GM12873 (cell line): ENCODE data around the gene RIPOR1.
A peak's percentile ranks its signal among the peaks of the same experiment; 100 is the strongest.

Experiments
- TF ChIP-seq, protein P1 (sequence below): IDR thresholded peaks from 2 replicates; pipeline ENCODE4 v1.5.1; 2012; ENCODE audit warnings: low read depth, mild to moderate bottlenecking, moderate library complexity, low read length, control low read depth; ENCODE audit not compliant: insufficient read depth; ENCODE audit errors: missing control alignments

Gene RIPOR1

DNA sequence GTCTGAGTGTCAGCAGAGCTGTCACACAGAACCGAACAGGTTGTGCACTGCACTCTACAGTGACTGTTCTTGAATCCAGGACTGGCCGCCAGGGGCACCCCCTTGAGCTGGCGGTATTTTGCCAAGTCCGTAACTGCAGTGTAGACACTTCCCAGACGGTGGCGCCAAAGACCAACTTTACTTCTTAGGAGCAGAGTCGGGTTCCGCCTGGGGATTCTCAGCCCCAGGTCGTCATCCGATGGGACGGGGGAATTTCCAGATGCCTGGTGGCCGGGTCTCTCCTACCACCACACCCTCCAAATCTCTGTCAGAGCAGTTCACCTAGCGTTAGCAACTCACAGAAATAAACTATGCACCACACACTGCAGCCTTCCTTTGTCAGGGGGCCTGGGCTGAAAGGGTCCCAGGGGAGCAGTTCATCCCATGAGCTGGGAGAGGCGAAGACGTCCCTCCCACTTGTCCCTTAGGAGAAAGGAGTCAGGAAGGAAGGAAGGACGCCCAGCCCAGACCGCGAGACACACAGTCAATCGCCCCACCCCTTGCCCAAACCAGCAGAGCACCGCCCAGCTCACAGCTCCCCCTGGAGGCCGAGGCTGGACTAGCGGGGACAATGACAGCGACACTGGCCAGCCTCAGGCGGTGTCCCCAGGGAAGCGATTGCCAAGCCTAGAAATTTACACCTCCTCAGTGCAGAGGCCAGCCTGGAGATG lies 7.4 kb upstream of the RIPOR1 start:
- TF ChIP-seq, protein P1, sequence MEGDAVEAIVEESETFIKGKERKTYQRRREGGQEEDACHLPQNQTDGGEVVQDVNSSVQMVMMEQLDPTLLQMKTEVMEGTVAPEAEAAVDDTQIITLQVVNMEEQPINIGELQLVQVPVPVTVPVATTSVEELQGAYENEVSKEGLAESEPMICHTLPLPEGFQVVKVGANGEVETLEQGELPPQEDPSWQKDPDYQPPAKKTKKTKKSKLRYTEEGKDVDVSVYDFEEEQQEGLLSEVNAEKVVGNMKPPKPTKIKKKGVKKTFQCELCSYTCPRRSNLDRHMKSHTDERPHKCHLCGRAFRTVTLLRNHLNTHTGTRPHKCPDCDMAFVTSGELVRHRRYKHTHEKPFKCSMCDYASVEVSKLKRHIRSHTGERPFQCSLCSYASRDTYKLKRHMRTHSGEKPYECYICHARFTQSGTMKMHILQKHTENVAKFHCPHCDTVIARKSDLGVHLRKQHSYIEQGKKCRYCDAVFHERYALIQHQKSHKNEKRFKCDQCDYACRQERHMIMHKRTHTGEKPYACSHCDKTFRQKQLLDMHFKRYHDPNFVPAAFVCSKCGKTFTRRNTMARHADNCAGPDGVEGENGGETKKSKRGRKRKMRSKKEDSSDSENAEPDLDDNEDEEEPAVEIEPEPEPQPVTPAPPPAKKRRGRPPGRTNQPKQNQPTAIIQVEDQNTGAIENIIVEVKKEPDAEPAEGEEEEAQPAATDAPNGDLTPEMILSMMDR, result peak; percentile 97

DNA sequence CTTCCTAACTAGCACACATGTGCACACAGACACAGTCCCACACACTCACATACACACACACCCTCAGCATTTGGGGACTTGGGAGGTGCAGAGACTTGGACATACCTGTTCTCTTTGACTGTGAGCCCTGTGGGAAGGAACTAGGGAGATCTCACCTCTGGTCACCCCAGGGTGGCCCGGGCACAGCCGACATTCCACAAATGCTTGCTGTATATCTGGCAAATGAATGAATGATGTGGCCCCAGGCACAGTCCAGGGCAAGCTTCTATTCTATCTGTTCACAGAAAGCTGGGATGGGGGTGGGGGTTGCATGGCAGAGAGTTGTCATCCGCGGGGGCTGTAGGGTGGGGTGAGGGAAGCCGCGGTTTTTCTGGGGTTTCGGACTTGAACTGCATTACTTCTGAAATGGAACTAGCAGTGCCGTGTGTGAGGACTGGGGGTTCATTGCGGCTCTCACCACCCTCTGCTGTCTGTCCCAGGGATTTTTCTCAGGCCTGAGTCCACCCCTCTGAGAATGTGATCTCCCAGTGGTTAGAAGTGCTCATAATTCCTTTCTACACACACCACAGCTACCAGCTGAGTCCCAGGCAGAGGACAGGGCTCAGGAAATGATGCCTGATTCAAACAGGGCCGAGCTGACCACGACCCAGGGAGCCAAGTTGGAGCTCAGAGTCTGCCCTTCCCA lies 3.3 kb upstream of the RIPOR1 start:
- TF ChIP-seq, protein P1, result peak; percentile 45

DNA sequence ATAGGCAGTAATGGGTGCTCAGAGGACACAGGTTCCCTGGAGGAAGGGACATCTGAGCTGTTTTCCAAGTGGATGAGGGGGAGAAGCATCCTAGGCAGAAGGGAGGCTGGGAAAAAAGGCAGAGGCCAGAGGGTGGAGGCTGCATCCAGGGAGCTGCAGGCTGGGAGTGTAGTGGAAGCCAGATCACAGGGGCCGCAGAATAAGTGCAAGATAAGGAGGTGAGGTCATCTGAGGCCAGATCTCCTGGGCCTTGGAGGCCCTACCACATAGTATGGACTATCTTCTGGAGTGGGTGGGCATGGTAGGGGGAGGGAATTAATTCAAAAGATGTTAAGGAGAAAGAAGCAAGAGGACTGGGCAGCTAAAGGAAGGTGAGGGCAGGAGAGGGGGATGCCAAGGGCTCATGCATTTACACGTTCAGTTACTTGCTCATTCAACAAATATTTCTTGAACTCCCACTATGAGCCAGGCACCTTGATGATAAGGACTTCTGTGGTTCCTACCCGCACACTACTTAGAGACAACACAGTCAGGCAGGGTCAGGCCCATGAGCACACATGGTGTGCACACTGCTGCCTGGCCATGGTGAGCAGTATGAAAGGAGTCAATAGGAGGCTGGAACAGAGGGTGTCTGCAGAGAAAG lies 2.4 kb upstream of the RIPOR1 start:
- TF ChIP-seq, protein P1, result no peak

DNA sequence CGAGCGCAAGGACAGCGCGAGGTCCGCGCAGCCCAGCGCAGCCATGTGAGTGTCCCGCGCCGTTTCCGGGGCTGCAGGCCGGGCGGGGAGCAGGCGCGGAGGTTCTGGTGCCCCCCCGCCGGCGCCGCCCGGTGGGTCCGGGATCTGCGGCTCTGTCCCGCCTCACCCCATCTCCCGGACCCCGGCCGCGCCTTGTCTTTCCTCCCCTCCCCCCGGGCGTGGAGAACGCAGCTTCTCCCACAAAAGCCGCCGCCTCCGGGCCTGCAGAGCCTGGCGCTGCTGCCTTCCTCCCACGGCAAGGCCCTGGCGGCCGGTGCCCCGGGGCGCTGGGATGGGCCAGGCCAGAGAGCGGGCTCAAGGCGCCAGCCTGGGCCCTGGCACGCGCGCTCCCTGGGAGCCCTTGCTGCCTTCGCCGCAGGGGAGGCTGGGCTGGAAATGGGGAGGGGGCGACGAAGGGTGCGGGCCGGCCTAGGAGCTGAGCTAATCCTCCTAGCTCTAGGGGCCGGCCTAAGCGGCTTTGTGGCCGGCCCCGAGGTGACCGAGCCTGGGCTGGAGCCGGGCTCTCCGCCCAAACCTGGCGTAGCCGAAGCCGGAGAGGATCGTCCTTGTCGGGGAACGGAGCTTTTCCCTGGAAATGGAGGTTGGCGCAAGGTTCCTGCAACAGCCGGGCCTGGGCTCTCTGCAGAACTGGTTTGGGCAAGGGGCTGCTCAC lies 397 bp downstream of the RIPOR1 start:
- TF ChIP-seq, protein P1, result no peak

DNA sequence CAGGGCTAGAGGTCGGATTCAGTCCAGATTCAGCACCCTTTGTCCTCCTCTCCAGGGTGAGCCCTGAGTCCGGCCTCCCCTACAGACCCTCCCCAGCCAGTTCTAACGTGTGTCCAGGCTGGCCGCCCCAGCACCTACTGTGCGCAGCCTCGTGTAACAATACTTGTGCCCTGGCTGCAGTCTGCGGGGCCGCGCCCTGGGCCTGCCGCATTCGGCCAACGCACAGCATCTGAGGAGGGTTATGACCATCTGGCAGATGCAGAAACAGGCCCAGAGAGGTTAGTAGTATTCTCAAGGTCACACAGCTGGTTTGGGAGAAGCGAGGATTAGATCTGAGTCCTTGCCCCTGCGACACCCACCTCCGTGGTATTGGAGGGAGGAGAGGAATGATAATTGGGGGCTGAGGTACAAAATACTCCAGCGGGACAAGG lies 968 bp downstream of the RIPOR1 start:
- TF ChIP-seq, protein P1, result no peak

DNA sequence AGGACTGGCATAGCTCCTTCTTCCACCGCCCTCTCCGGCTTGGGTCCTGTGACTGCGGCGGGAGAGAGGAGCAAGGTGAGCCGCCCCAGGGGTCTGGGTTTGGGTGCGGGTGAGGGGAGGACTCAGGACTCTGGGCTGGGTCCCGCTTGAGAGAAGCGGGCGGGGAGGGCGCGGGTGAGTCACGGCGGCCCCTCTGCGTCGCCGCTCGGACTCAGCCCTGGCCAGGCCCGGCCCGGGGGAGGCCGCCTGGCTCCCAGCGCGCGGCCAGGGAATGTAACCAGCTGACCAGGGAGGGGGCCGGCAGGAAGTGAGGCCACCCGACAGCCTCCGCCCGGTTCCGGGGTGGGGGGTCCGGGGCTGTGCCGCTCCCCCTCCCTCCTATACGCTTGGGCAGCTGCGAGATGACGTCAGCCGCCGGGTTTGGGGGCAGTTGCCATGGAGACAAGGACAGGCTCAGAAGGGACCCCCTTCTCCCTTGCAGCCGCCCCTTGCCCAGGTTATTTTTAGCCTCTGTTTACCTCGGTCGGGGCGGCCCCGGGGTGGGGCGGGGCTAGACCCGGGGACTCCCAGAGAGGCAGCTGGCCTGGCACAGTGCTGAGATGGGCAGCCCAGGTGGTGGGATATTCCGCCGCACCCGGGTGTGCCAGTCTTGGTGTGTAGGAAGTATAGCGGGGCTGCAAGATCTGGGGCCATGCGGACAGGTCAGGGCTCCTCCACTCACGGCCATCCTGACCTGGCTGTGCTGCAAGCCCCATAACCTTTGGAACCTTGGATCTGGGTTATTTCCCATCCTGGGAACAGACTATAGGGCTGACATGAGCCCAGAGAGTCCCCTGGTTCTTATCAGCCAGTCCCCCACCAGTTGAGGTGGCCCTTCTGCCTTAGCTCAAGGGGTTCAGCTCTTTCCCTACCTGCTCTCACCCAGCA lies 1.6 kb downstream of the RIPOR1 start:
- TF ChIP-seq, protein P1, result no peak
